Measurements from ENCODE around the gene RECQL. TPM values are rescaled to one million over a fixed set of nuclear protein-coding genes. Genes with fewer than 3 reads are reported as not detected.

Gene RECQL
- total and polyA plus RNA-seq, 7 donors = 4.2 to 44.6 (median 30.8) TPM

DNA sequence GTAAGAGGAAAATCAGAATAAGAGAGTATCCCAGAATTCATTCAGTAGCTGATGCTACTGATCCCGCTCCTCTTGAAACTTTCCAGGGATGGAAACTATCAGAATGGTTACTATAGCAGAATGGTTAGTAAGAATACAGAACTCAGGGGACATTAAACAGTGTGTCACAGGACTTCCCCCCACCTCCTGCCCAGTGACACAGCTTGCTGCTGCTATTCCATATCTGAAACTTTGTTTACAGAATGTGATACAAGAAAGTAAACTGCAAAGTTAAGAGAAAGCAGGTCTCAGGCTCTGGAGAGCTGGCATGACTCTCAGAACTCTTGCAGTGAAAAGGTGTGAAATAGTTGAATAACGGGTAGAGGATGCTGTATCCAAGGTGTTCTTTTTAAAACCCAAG is 28.0 kb upstream of the RECQL start:
- TF ChIP-seq POLR2A (IDR thresholded peaks at IDR 0.05) (no peak), EP300 (IDR thresholded peaks at IDR 0.05) (no peak), POLR2AphosphoS5 (IDR thresholded peaks at IDR 0.05) (no peak), CTCF (IDR thresholded peaks at IDR 0.05) (no peak)
- DNase-seq = no peak
- Histone ChIP-seq H3K36me3 (no peaks in the 10 kb centered on the region), H3K27ac (peak overlapping the region in 1 of 4 donors; percentile 50), H3K27me3 (no peaks in the 10 kb centered on the region), H3K9me3 (no peaks in the 10 kb centered on the region), H3K4me3 (no peak overlapping the region), H3K4me1 (peaks cover 0 to 23% (median 19%) of the 10 kb centered on the region in 4 donors)
- intact Hi-C loops (cut with DNase I) = no loop called here
- 90 to 92% methylated on average over 2 of the region's 2 CpGs for WGBS, 2 donors

DNA sequence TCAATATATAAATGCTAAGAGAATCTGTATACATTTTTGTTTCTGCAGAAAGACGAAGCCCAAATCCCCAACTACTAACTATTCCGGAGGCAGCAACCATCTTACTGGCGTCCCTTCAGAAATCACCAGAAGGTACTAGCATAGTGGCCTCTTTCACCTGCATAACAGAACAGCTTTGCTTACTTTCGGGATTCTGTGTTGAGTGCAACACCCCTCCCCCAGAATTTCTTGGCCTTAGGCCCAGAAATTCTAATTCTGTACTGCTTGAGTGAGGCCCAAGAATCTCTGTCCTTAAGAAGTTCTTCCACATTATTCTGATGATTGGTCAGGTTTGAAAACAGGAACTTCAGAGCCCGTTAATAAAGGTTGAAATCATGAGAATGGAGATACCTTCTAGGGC is 27.5 kb upstream of the RECQL start:
- Histone ChIP-seq H3K36me3 (no peaks in the 10 kb centered on the region), H3K27ac (peak overlapping the region in 1 of 4 donors; percentile 50), H3K4me1 (peaks cover 0 to 23% (median 19%) of the 10 kb centered on the region in 4 donors), H3K4me3 (no peak overlapping the region), H3K9me3 (no peaks in the 10 kb centered on the region), H3K27me3 (no peaks in the 10 kb centered on the region)
- DNase-seq = no peak
- 88 to 91% methylated on average over 5 of the region's 5 CpGs for WGBS, 2 donors
- no peak for TF ChIP-seq EP300 (IDR thresholded peaks at IDR 0.05)
- intact Hi-C loops (cut with DNase I) = no loop called here

DNA sequence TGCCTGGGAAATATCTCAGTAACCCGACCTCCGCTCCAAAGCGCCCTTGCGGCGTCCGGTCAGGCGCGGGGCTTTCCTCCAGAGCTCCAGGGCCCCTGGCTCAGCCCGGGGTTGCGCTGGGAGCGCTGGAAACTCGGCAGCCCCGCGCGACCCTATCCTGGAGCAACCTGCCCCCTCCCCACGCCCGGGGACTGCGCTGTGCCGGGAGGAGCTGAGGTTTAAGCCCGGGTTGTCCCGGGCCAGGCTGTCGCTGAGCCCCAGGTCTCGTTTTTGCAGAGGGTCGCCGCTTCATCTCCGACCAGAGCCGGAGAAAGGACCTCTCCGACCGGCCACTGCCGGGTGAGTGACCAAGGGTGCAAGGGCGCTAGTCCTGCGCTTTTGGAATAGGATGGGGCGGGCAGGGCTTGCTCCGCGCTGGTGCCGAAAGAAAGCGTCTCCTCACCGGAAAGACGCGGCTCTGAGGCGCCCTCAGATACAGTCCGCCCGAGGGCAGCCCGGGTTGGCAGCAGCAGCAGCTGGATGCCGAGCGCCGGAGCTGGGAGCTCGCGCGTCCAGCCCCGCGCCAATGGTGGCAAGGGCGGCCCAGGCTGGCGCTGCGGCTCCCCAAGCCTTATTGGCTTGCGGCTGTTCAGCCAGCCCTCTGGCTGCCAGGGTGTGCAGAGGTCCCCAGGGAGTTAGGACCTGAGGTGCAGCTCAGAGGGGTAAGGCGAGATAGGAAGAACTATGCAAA is 26.2 kb upstream of the RECQL start:
- WGBS, 2 donors = 1% methylated on average over 57 of the region's 57 CpGs
- H3K27me3 ChIP-seq = no peaks in the 10 kb centered on the region
- peak; percentile 74 for DNase-seq

DNA sequence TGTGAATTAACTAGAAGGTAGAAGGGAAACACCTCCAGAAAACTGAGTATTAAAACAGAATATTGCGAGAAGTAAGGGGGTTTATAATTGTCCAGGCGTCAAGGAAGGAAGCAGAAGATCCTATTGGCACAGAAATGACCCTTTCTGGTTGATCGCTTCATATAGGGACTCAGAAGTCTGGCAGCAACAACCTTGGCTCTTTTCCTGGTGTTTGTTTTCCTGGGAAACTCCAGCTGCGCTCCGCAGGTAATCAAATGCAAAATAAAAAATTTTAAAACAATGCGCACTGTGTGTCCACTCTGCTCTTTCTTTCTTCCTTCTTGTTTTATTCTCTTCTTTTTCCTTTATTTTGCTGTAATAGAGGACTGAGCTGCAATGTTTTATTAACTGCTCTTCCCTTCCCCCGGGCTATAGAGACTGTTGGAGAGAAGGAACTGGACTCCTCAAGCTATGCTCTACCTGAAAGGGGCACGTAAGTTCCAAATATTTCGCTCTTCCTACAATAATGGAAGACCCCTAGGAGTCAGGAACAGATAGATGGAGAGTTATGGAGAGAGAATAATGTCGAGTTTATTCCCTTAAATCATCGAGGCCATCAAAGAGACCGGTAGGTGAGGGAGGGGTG is 25.4 kb upstream of the RECQL start:
- Histone ChIP-seq H3K4me1 (peaks cover 0 to 23% (median 19%) of the 10 kb centered on the region in 4 donors), H3K27me3 (no peaks in the 10 kb centered on the region), H3K4me3 (peak overlapping the region; percentile 29 to 70 (median 58)), H3K36me3 (no peaks in the 10 kb centered on the region), H3K9me3 (no peaks in the 10 kb centered on the region), H3K27ac (peak overlapping the region in 1 of 4 donors; percentile 56)
- intact Hi-C loops (cut with DNase I) = no loop called here
- no peak for DNase-seq
- TF ChIP-seq POLR2A (IDR thresholded peaks at IDR 0.05) = no peak
- no peak for TF ChIP-seq EP300 (IDR thresholded peaks at IDR 0.05)
- no peak for TF ChIP-seq POLR2AphosphoS5 (IDR thresholded peaks at IDR 0.05)
- no peak for TF ChIP-seq CTCF (IDR thresholded peaks at IDR 0.05)
- 13 to 41% methylated on average over 12 of the region's 12 CpGs for WGBS, 2 donors

More for the DNA sequence above, 26.2 kb upstream of the RECQL start:
- Histone ChIP-seq H3K9me3 (no peaks in the 10 kb centered on the region), H3K36me3 (no peaks in the 10 kb centered on the region), H3K27ac (peak overlapping the region; percentile 15 to 64 (median 57)), H3K4me1 (peaks cover 0 to 23% (median 19%) of the 10 kb centered on the region in 4 donors), H3K4me3 (peak overlapping the region; percentile 29 to 70 (median 58))
- intact Hi-C loops (cut with DNase I) = no loop called here
- TF ChIP-seq POLR2AphosphoS5 (IDR thresholded peaks at IDR 0.05) (peak in 1 of 4 donors; percentile 5), CTCF (IDR thresholded peaks at IDR 0.05) (no peak)

- H3K4me1 ChIP-seq = peaks cover 0 to 23% (median 19%) of the 10 kb centered on the region in 4 donors
- no peaks in the 10 kb centered on the region for H3K9me3 ChIP-seq
- no peak within 1 kb of the TSS for H3K27ac ChIP-seq
- H3K27me3 ChIP-seq = no peaks in the 10 kb centered on the region
- 93 to 99% methylated on average over 1 of the region's 1 CpG for WGBS, 2 donors
- peak within 1 kb of the TSS in 3 of 4 donors; percentile 55 to 70 (median 61) for H3K4me3 ChIP-seq
- intact Hi-C loops (cut with DNase I) = no loop called here
- no peak for DNase-seq
- TF ChIP-seq CTCF (IDR thresholded peaks at IDR 0.05) = no peak
- no peak for TF ChIP-seq POLR2A (IDR thresholded peaks at IDR 0.05)
- no peak for TF ChIP-seq EP300 (IDR thresholded peaks at IDR 0.05)
- TF ChIP-seq POLR2AphosphoS5 (IDR thresholded peaks at IDR 0.05) = no peak
- H3K36me3 ChIP-seq = no peaks in the 10 kb centered on the region
These were observed 24.6 kb upstream of the RECQL start, which contains the start of gene SPX for GRCh38 chr12:21526053-21526452. Gene SPX (plus strand): TSS chr12:21526296. CDS start chr12:21526473, 177 bp downstream.
